ENCODE measurements around the gene VANGL1.

VANGL1 gene

GRCh38 chr1:115718011-115718754, 76.4 kb downstream of the VANGL1 start:
- H3K9ac ChIP-seq (ENCODE audit: low read length) = no peak overlapping the region
- WGBS (ENCODE audit: extremely low coverage, insufficient coverage, low lambda C conversion rate) = no CpG with 5 or more reads among the region's 5 CpGs

GRCh38 chr1:115719285-115719684, 77.5 kb downstream of the VANGL1 start:
- WGBS (ENCODE audit: extremely low coverage, insufficient coverage, low lambda C conversion rate) = no CpG with 5 or more reads among the region's 7 CpGs

More at GRCh38 chr1:115718011-115718754, 76.4 kb downstream of the VANGL1 start:
- Histone ChIP-seq H3K4me1 (ENCODE audit: control insufficient read depth, low read depth, low read length) (peaks cover 2% of the 10 kb centered on the region), H2AK5ac (ENCODE audit: low read length) (no peak overlapping the region), H2BK120ac (ENCODE audit: low read depth, low read length) (no peak overlapping the region), H4K8ac (ENCODE audit: low read depth, low read length) (no peak overlapping the region), H3K4me2 (ENCODE audit: low read length) (no peak overlapping the region), H3K36me3 (ENCODE audit: control insufficient read depth, insufficient read depth, low read length) (no peaks in the 10 kb centered on the region), H3K79me1 (ENCODE audit: low read length) (no peaks in the 10 kb centered on the region), H3K56ac (ENCODE audit: low read length) (no peak overlapping the region), H3K18ac (ENCODE audit: low read length) (no peak overlapping the region), H3K23ac (ENCODE audit: low read length) (no peak overlapping the region), H2BK15ac (replicated peaks; ENCODE audit: low read depth) (no peak overlapping the region), H3K27me3 (ENCODE audit: insufficient read depth, low read length, poor library complexity) (no peaks in the 10 kb centered on the region), H4K5ac (ENCODE audit: low read length) (no peak overlapping the region), H3K27ac (ENCODE audit: low read depth, low read length) (no peak overlapping the region), H3K4me3 (ENCODE audit: low read length) (no peak overlapping the region), H3K4ac (ENCODE audit: low read depth, low read length) (no peak overlapping the region), H2BK5ac (ENCODE audit: low read length) (no peak overlapping the region), H3K79me2 (ENCODE audit: control insufficient read depth, insufficient read depth, low read length) (no peaks in the 10 kb centered on the region)
- peak; percentile 80 for DNase-seq

GRCh38 chr1:115722221-115722620, 80.5 kb downstream of the VANGL1 start:
- Histone ChIP-seq H3K79me1 (ENCODE audit: low read length) (no peaks in the 10 kb centered on the region), H2BK5ac (ENCODE audit: low read length) (no peak overlapping the region), H4K5ac (ENCODE audit: low read length) (no peak overlapping the region), H3K27ac (ENCODE audit: low read depth, low read length) (no peak overlapping the region), H3K27me3 (ENCODE audit: insufficient read depth, low read length, poor library complexity) (no peaks in the 10 kb centered on the region), H3K9ac (ENCODE audit: low read length) (no peak overlapping the region), H3K56ac (ENCODE audit: low read length) (no peak overlapping the region), H2AK5ac (ENCODE audit: low read length) (no peak overlapping the region), H3K79me2 (ENCODE audit: control insufficient read depth, insufficient read depth, low read length) (no peaks in the 10 kb centered on the region), H3K36me3 (ENCODE audit: control insufficient read depth, insufficient read depth, low read length) (no peaks in the 10 kb centered on the region), H3K4me1 (ENCODE audit: control insufficient read depth, low read depth, low read length) (no peaks in the 10 kb centered on the region), H3K4me3 (ENCODE audit: low read length) (no peak overlapping the region), H3K23ac (ENCODE audit: low read length) (no peak overlapping the region), H3K4me2 (ENCODE audit: low read length) (no peak overlapping the region), H2BK15ac (replicated peaks; ENCODE audit: low read depth) (no peak overlapping the region), H2BK120ac (ENCODE audit: low read depth, low read length) (no peak overlapping the region), H3K18ac (ENCODE audit: low read length) (no peak overlapping the region), H4K8ac (ENCODE audit: low read depth, low read length) (no peak overlapping the region), H3K4ac (ENCODE audit: low read depth, low read length) (no peak overlapping the region)
- DNase-seq = no peak
- WGBS (ENCODE audit: extremely low coverage, insufficient coverage, low lambda C conversion rate) = no CpG with 5 or more reads among the region's 1 CpG

More at GRCh38 chr1:115719285-115719684, 77.5 kb downstream of the VANGL1 start:
- H3K23ac ChIP-seq (ENCODE audit: low read length) = no peak overlapping the region
- H2BK120ac ChIP-seq (ENCODE audit: low read depth, low read length) = no peak overlapping the region
- H4K8ac ChIP-seq (ENCODE audit: low read depth, low read length) = no peak overlapping the region
- H3K56ac ChIP-seq (ENCODE audit: low read length) = no peak overlapping the region
- no peak overlapping the region for H2AK5ac ChIP-seq (ENCODE audit: low read length)
- no peak overlapping the region for H2BK15ac ChIP-seq (replicated peaks; ENCODE audit: low read depth)
- no peak overlapping the region for H3K18ac ChIP-seq (ENCODE audit: low read length)
- no peak overlapping the region for H3K4me2 ChIP-seq (ENCODE audit: low read length)
- H3K36me3 ChIP-seq (ENCODE audit: control insufficient read depth, insufficient read depth, low read length) = no peaks in the 10 kb centered on the region
- no peak overlapping the region for H3K4me3 ChIP-seq (ENCODE audit: low read length)
- no peak overlapping the region for H3K4ac ChIP-seq (ENCODE audit: low read depth, low read length)
- H4K5ac ChIP-seq (ENCODE audit: low read length) = no peak overlapping the region
- no peak overlapping the region for H2BK5ac ChIP-seq (ENCODE audit: low read length)
- H3K9ac ChIP-seq (ENCODE audit: low read length) = no peak overlapping the region
- no peaks in the 10 kb centered on the region for H3K27me3 ChIP-seq (ENCODE audit: insufficient read depth, low read length, poor library complexity)
- no peak overlapping the region for H3K27ac ChIP-seq (ENCODE audit: low read depth, low read length)
- no peaks in the 10 kb centered on the region for H3K79me1 ChIP-seq (ENCODE audit: low read length)
- DNase-seq = no peak
- H3K79me2 ChIP-seq (ENCODE audit: control insufficient read depth, insufficient read depth, low read length) = no peaks in the 10 kb centered on the region
- peaks cover 2% of the 10 kb centered on the region for H3K4me1 ChIP-seq (ENCODE audit: control insufficient read depth, low read depth, low read length)

GRCh38 chr1:115723756-115724155, 82.0 kb downstream of the VANGL1 start:
- Histone ChIP-seq H3K56ac (ENCODE audit: low read length) (no peak overlapping the region), H3K18ac (ENCODE audit: low read length) (no peak overlapping the region), H2BK15ac (replicated peaks; ENCODE audit: low read depth) (no peak overlapping the region), H3K36me3 (ENCODE audit: control insufficient read depth, insufficient read depth, low read length) (no peaks in the 10 kb centered on the region), H3K4me1 (ENCODE audit: control insufficient read depth, low read depth, low read length) (no peaks in the 10 kb centered on the region), H3K27ac (ENCODE audit: low read depth, low read length) (no peak overlapping the region), H2AK5ac (ENCODE audit: low read length) (no peak overlapping the region), H2BK5ac (ENCODE audit: low read length) (no peak overlapping the region), H3K9ac (ENCODE audit: low read length) (no peak overlapping the region), H4K8ac (ENCODE audit: low read depth, low read length) (no peak overlapping the region), H3K4me2 (ENCODE audit: low read length) (no peak overlapping the region), H3K27me3 (ENCODE audit: insufficient read depth, low read length, poor library complexity) (no peaks in the 10 kb centered on the region), H3K79me2 (ENCODE audit: control insufficient read depth, insufficient read depth, low read length) (no peaks in the 10 kb centered on the region), H3K79me1 (ENCODE audit: low read length) (no peaks in the 10 kb centered on the region), H3K23ac (ENCODE audit: low read length) (no peak overlapping the region), H3K4ac (ENCODE audit: low read depth, low read length) (no peak overlapping the region), H4K5ac (ENCODE audit: low read length) (no peak overlapping the region), H2BK120ac (ENCODE audit: low read depth, low read length) (no peak overlapping the region), H3K4me3 (ENCODE audit: low read length) (no peak overlapping the region)
- no peak for DNase-seq
- WGBS (ENCODE audit: extremely low coverage, insufficient coverage, low lambda C conversion rate) = no CpG with 5 or more reads among the region's 5 CpGs

GRCh38 chr1:115725600-115725999, 83.8 kb downstream of the VANGL1 start:
- no peak overlapping the region for H3K56ac ChIP-seq (ENCODE audit: low read length)
- no peaks in the 10 kb centered on the region for H3K4me1 ChIP-seq (ENCODE audit: control insufficient read depth, low read depth, low read length)
- no peak overlapping the region for H2AK5ac ChIP-seq (ENCODE audit: low read length)
- H3K4ac ChIP-seq (ENCODE audit: low read depth, low read length) = no peak overlapping the region
- no peak overlapping the region for H2BK15ac ChIP-seq (replicated peaks; ENCODE audit: low read depth)
- H3K79me2 ChIP-seq (ENCODE audit: control insufficient read depth, insufficient read depth, low read length) = no peaks in the 10 kb centered on the region
- H3K9ac ChIP-seq (ENCODE audit: low read length) = no peak overlapping the region
- H4K8ac ChIP-seq (ENCODE audit: low read depth, low read length) = no peak overlapping the region
- DNase-seq = no peak
- no peak overlapping the region for H4K5ac ChIP-seq (ENCODE audit: low read length)
- no peaks in the 10 kb centered on the region for H3K36me3 ChIP-seq (ENCODE audit: control insufficient read depth, insufficient read depth, low read length)
- no peak overlapping the region for H3K27ac ChIP-seq (ENCODE audit: low read depth, low read length)
- H2BK5ac ChIP-seq (ENCODE audit: low read length) = no peak overlapping the region
- H3K4me3 ChIP-seq (ENCODE audit: low read length) = no peak overlapping the region
- H3K4me2 ChIP-seq (ENCODE audit: low read length) = no peak overlapping the region
- no peak overlapping the region for H3K23ac ChIP-seq (ENCODE audit: low read length)
- no peak overlapping the region for H2BK120ac ChIP-seq (ENCODE audit: low read depth, low read length)
- no peak overlapping the region for H3K18ac ChIP-seq (ENCODE audit: low read length)
- no peaks in the 10 kb centered on the region for H3K79me1 ChIP-seq (ENCODE audit: low read length)
- H3K27me3 ChIP-seq (ENCODE audit: insufficient read depth, low read length, poor library complexity) = no peaks in the 10 kb centered on the region
- WGBS (ENCODE audit: extremely low coverage, insufficient coverage, low lambda C conversion rate) = no CpG with 5 or more reads among the region's 2 CpGs

- H2BK120ac ChIP-seq (ENCODE audit: low read depth, low read length) = no peak overlapping the region
Observed at GRCh38 chr1:115726161-115726560, 84.4 kb downstream of the VANGL1 start.

More at GRCh38 chr1:115726161-115726560, 84.4 kb downstream of the VANGL1 start:
- Histone ChIP-seq H3K27ac (ENCODE audit: low read depth, low read length) (no peak overlapping the region), H3K23ac (ENCODE audit: low read length) (no peak overlapping the region), H3K18ac (ENCODE audit: low read length) (no peak overlapping the region), H3K4me3 (ENCODE audit: low read length) (no peak overlapping the region), H3K27me3 (ENCODE audit: insufficient read depth, low read length, poor library complexity) (no peaks in the 10 kb centered on the region), H3K4ac (ENCODE audit: low read depth, low read length) (no peak overlapping the region), H2BK5ac (ENCODE audit: low read length) (no peak overlapping the region), H2AK5ac (ENCODE audit: low read length) (no peak overlapping the region), H3K9ac (ENCODE audit: low read length) (no peak overlapping the region), H3K36me3 (ENCODE audit: control insufficient read depth, insufficient read depth, low read length) (no peaks in the 10 kb centered on the region), H3K79me1 (ENCODE audit: low read length) (no peaks in the 10 kb centered on the region), H4K8ac (ENCODE audit: low read depth, low read length) (no peak overlapping the region), H3K4me1 (ENCODE audit: control insufficient read depth, low read depth, low read length) (no peaks in the 10 kb centered on the region), H4K5ac (ENCODE audit: low read length) (no peak overlapping the region), H3K4me2 (ENCODE audit: low read length) (no peak overlapping the region), H3K56ac (ENCODE audit: low read length) (no peak overlapping the region), H3K79me2 (ENCODE audit: control insufficient read depth, insufficient read depth, low read length) (no peaks in the 10 kb centered on the region), H2BK15ac (replicated peaks; ENCODE audit: low read depth) (no peak overlapping the region)
- no CpG with 5 or more reads among the region's 3 CpGs for WGBS (ENCODE audit: extremely low coverage, insufficient coverage, low lambda C conversion rate)
- DNase-seq = no peak

Data from mesendoderm (in vitro differentiated cells).